ENCODE results near the gene ACOD1.
"Not testable (repeated sequence)": the region's sequence is repeated elsewhere in the genome, so short reads cannot be mapped to it uniquely, and the experiment has no call there.

ACOD1 gene

GRCh38 chr13:76948149-76948548 is at the start of gene ACOD1:
Gene ACOD1, plus strand, starts transcription at chr13:76948511. Its CDS starts 48 bp downstream, at chr13:76948559.
- no peak for DNase-seq (ENCODE audit: extremely low read depth in 1 of 2, low read depth in 1 of 2)

- DNase-seq (ENCODE audit: extremely low read depth in 1 of 2, low read depth in 1 of 2): not testable (repeated sequence)
Observed at GRCh38 chr13:76899066-76899465, 49.2 kb upstream of the ACOD1 start.

GRCh38 chr13:76903544-76904162 is 44.7 kb upstream of the ACOD1 start:
- DNase-seq (ENCODE audit: extremely low read depth in 1 of 2, low read depth in 1 of 2): peak; percentile 29 to 58

- DNase-seq (ENCODE audit: extremely low read depth in 1 of 2, low read depth in 1 of 2): no peak
Observed at GRCh38 chr13:76904507-76904906, 43.8 kb upstream of the ACOD1 start.

- DNase-seq (ENCODE audit: extremely low read depth in 1 of 2, low read depth in 1 of 2): no peak
Observed at GRCh38 chr13:76912476-76912875, 35.8 kb upstream of the ACOD1 start.

- no peak for DNase-seq (ENCODE audit: extremely low read depth in 1 of 2, low read depth in 1 of 2)
Observed at GRCh38 chr13:76913898-76914297, 34.4 kb upstream of the ACOD1 start.

GRCh38 chr13:76917095-76917494 is 31.2 kb upstream of the ACOD1 start:
- DNase-seq (ENCODE audit: extremely low read depth in 1 of 2, low read depth in 1 of 2): no peak

GRCh38 chr13:76917755-76918481 is 30.4 kb upstream of the ACOD1 start:
- DNase-seq (ENCODE audit: extremely low read depth in 1 of 2, low read depth in 1 of 2): not testable (repeated sequence)

GRCh38 chr13:76921516-76921915 is 26.8 kb upstream of the ACOD1 start:
- DNase-seq (ENCODE audit: extremely low read depth in 1 of 2, low read depth in 1 of 2): no peak

GRCh38 chr13:76925115-76925514 is 23.2 kb upstream of the ACOD1 start:
- DNase-seq (ENCODE audit: extremely low read depth in 1 of 2, low read depth in 1 of 2): no peak

GRCh38 chr13:76927955-76928354 is 20.4 kb upstream of the ACOD1 start:
- DNase-seq (ENCODE audit: extremely low read depth in 1 of 2, low read depth in 1 of 2): no peak

- DNase-seq (ENCODE audit: extremely low read depth in 1 of 2, low read depth in 1 of 2): no peak
Observed at GRCh38 chr13:76928456-76928855, 19.9 kb upstream of the ACOD1 start.

- DNase-seq (ENCODE audit: extremely low read depth in 1 of 2, low read depth in 1 of 2): no peak
Observed at GRCh38 chr13:76929320-76929719, 19.0 kb upstream of the ACOD1 start.

GRCh38 chr13:76929851-76930374 is 18.4 kb upstream of the ACOD1 start:
- DNase-seq (ENCODE audit: extremely low read depth in 1 of 2, low read depth in 1 of 2): no peak

- no peak for DNase-seq (ENCODE audit: extremely low read depth in 1 of 2, low read depth in 1 of 2)
Observed at GRCh38 chr13:76932076-76932475, 16.2 kb upstream of the ACOD1 start.

- DNase-seq (ENCODE audit: extremely low read depth in 1 of 2, low read depth in 1 of 2): no peak
Observed at GRCh38 chr13:76934671-76935070, 13.6 kb upstream of the ACOD1 start.

GRCh38 chr13:76936763-76937162 is 11.5 kb upstream of the ACOD1 start:
- no peak for DNase-seq (ENCODE audit: extremely low read depth in 1 of 2, low read depth in 1 of 2)

GRCh38 chr13:76937281-76937820 is 11.0 kb upstream of the ACOD1 start:
- no peak for DNase-seq (ENCODE audit: extremely low read depth in 1 of 2, low read depth in 1 of 2)

- no peak for DNase-seq (ENCODE audit: extremely low read depth in 1 of 2, low read depth in 1 of 2)
Observed at GRCh38 chr13:76939215-76939614, 9.1 kb upstream of the ACOD1 start.

GRCh38 chr13:76942363-76942762 is 5.9 kb upstream of the ACOD1 start:
- DNase-seq (ENCODE audit: extremely low read depth in 1 of 2, low read depth in 1 of 2): no peak

GRCh38 chr13:76943646-76944045 is 4.7 kb upstream of the ACOD1 start:
- DNase-seq (ENCODE audit: extremely low read depth in 1 of 2, low read depth in 1 of 2): no peak

- no peak for DNase-seq (ENCODE audit: extremely low read depth in 1 of 2, low read depth in 1 of 2)
Observed at GRCh38 chr13:76944456-76944855, 3.9 kb upstream of the ACOD1 start.
